ENCODE results near the gene ACOT7. TPM values are rescaled to one million over a fixed set of nuclear protein-coding genes. Genes with fewer than 3 reads are reported as not detected.

The ACOT7 gene
- total and polyA plus RNA-seq, 2 experiments from 2014 or later, result 167 to 169 TPM

DNA sequence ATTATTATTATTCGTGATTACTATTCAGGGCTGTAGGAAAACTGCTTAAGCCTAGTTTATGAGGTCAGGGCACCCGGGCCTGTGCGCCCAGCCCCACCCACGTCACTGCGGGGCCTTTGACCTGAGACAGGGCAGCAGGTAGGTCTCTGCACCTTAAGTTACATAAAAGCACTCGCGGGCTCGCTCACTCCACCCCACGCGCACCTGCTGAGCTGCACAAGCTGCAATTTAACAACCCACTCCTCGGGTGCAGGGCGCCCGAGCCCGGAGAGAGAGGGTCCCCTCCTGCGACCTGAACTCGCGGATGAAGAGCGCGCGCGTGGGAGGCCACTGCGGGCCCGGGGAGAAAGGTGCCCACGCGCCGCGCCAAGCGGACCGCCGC is 158.3 kb downstream of the ACOT7 start:
- Histone ChIP-seq H3K36me3 (ENCODE audit: insufficient read depth) (peaks cover 23% of the 10 kb centered on the region; the same call in 1 of the 2 replicates), H3K4me1 (ENCODE audit: insufficient read depth) (peaks cover 24% of the 10 kb centered on the region), H3K4me3 (peak overlapping the region; percentile 92), H3K27ac (ENCODE audit: low read depth) (0 out of 2 replicates have a peak overlapping the region, but pooled peaks have one; percentile 19), H2AFZ (no peak overlapping the region), H3K9me2 (ENCODE audit: insufficient read depth) (no peaks in the 10 kb centered on the region), H3F3A (replicated peaks; ENCODE audit: low read depth) (peaks cover 27% of the 10 kb centered on the region), H3K4me2 (peak overlapping the region; percentile 97), H4K20me1 (replicated peaks; ENCODE audit: insufficient read depth) (peaks cover 26% of the 10 kb centered on the region), H3K27me3 (ENCODE audit: insufficient read depth) (no peaks in the 10 kb centered on the region), H3K79me2 (replicated peaks; ENCODE audit: insufficient read depth) (peaks cover 44% of the 10 kb centered on the region)
- TF ChIP-seq JUNB (IDR thresholded peaks at IDR 0.05; ENCODE audit: unreplicated experiment) (no peak), ZNF331 (CRISPR knock-in tag; IDR thresholded peaks at IDR 0.05; ENCODE audit: low read depth) (no peak)
- ATAC-seq (no peak), DNase-seq (ENCODE audit: low spot score) (peak; percentile 9)
- Mint-ChIP-seq H3K27ac (peak overlapping the region; percentile 92), H3K36me3 (ENCODE audit: low read depth) (peaks cover 42% of the 10 kb centered on the region), H3K9me3 (no peaks in the 10 kb centered on the region), H3K4me1 (peaks cover 35% of the 10 kb centered on the region), H3K27me3 (ENCODE audit: insufficient read depth, low read depth, poor library complexity) (peaks cover 31% of the 10 kb centered on the region), H3K4me3 (peak overlapping the region; percentile 88)

GRCh38 chr1:6234502-6235295 is 158.9 kb downstream of the ACOT7 start:
- Histone ChIP-seq H3K27ac (ENCODE audit: low read depth) (no peak overlapping the region), H3K9me2 (ENCODE audit: insufficient read depth) (no peaks in the 10 kb centered on the region), H3K36me3 (ENCODE audit: insufficient read depth) (peaks cover 29% of the 10 kb centered on the region; the same call in 1 of the 2 replicates), H3K4me2 (peak overlapping the region; percentile 97), H3K4me1 (ENCODE audit: insufficient read depth) (peaks cover 19% of the 10 kb centered on the region), H2AFZ (no peak overlapping the region), H3K27me3 (ENCODE audit: insufficient read depth) (no peaks in the 10 kb centered on the region), H3K79me2 (replicated peaks; ENCODE audit: insufficient read depth) (peaks cover 47% of the 10 kb centered on the region), H4K20me1 (replicated peaks; ENCODE audit: insufficient read depth) (peaks cover 31% of the 10 kb centered on the region), H3K4me3 (peak overlapping the region; percentile 92), H3F3A (replicated peaks; ENCODE audit: low read depth) (peaks cover 22% of the 10 kb centered on the region)
- Mint-ChIP-seq H3K4me3 (peak overlapping the region; percentile 88), H3K36me3 (ENCODE audit: low read depth) (peaks cover 48% of the 10 kb centered on the region), H3K27ac (peak overlapping the region; percentile 74), H3K27me3 (ENCODE audit: insufficient read depth, low read depth, poor library complexity) (peaks cover 26% of the 10 kb centered on the region), H3K4me1 (peaks cover 29% of the 10 kb centered on the region), H3K9me3 (no peaks in the 10 kb centered on the region)
- DNase-seq (ENCODE audit: low spot score), result peak; percentile 5
- ATAC-seq, result no peak
- TF ChIP-seq NANOG (IDR thresholded peaks at IDR 0.05; ENCODE audit: borderline replicate concordance) (no peak), CTCF (conservative IDR thresholded peaks at IDR 0.05; ENCODE audit: low read depth in 2 of 2) (no peak), EZH2 (IDR thresholded peaks at IDR 0.05; ENCODE audit: low read depth, unreplicated experiment) (no peak), ZNF114 (CRISPR knock-in tag; IDR thresholded peaks at IDR 0.05) (no peak), JUNB (IDR thresholded peaks at IDR 0.05; ENCODE audit: unreplicated experiment) (no peak), CREB1 (CRISPR knock-in tag; IDR thresholded peaks at IDR 0.05; ENCODE audit: low read depth) (no peak), ETS1 (IDR thresholded peaks at IDR 0.05) (no peak), ZNF331 (CRISPR knock-in tag; IDR thresholded peaks at IDR 0.05; ENCODE audit: low read depth) (no peak), EZH2phosphoT487 (IDR thresholded peaks at IDR 0.05; ENCODE audit: unreplicated experiment) (no peak), POLR2AphosphoS5 (IDR thresholded peaks at IDR 0.05; ENCODE audit: low read depth) (no peak)
- TF ChIP-seq, protein P1, sequence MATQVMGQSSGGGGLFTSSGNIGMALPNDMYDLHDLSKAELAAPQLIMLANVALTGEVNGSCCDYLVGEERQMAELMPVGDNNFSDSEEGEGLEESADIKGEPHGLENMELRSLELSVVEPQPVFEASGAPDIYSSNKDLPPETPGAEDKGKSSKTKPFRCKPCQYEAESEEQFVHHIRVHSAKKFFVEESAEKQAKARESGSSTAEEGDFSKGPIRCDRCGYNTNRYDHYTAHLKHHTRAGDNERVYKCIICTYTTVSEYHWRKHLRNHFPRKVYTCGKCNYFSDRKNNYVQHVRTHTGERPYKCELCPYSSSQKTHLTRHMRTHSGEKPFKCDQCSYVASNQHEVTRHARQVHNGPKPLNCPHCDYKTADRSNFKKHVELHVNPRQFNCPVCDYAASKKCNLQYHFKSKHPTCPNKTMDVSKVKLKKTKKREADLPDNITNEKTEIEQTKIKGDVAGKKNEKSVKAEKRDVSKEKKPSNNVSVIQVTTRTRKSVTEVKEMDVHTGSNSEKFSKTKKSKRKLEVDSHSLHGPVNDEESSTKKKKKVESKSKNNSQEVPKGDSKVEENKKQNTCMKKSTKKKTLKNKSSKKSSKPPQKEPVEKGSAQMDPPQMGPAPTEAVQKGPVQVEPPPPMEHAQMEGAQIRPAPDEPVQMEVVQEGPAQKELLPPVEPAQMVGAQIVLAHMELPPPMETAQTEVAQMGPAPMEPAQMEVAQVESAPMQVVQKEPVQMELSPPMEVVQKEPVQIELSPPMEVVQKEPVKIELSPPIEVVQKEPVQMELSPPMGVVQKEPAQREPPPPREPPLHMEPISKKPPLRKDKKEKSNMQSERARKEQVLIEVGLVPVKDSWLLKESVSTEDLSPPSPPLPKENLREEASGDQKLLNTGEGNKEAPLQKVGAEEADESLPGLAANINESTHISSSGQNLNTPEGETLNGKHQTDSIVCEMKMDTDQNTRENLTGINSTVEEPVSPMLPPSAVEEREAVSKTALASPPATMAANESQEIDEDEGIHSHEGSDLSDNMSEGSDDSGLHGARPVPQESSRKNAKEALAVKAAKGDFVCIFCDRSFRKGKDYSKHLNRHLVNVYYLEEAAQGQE (IDR thresholded peaks at IDR 0.05; ENCODE audit: unreplicated experiment), result no peak

Measured in GM23338 (cell line).